ENCODE measurements around the gene CTLA4.
"Not testable (repeated sequence)": the region's sequence is repeated elsewhere in the genome, so short reads cannot be mapped to it uniquely, and the experiment has no call there.

The CTLA4 gene

GRCh38 chr2:203855274-203855673 is 12.3 kb upstream of the CTLA4 start:
- in situ Hi-C loops (cut with MboI; ENCODE audit: low sequenced_read_pairs), result no loop called here

- in situ Hi-C loops (cut with MboI; ENCODE audit: low sequenced_read_pairs), result no loop called here
These were observed 9.9 kb upstream of the CTLA4 start for GRCh38 chr2:203857656-203858055.

GRCh38 chr2:203858176-203858575 is 9.4 kb upstream of the CTLA4 start:
- in situ Hi-C loops (cut with MboI; ENCODE audit: low sequenced_read_pairs), result no loop called here

- in situ Hi-C loops (cut with MboI; ENCODE audit: low sequenced_read_pairs), result no loop called here
These were observed 8.4 kb upstream of the CTLA4 start for GRCh38 chr2:203859030-203859789.

GRCh38 chr2:203861197-203861596 is 6.4 kb upstream of the CTLA4 start:
- in situ Hi-C loops (cut with MboI; ENCODE audit: low sequenced_read_pairs), result no loop called here

GRCh38 chr2:203861607-203862006 is 6.0 kb upstream of the CTLA4 start:
- in situ Hi-C loops (cut with MboI; ENCODE audit: low sequenced_read_pairs), result no loop called here

- in situ Hi-C loops (cut with MboI; ENCODE audit: low sequenced_read_pairs), result no loop called here
These were observed 1.9 kb downstream of the CTLA4 start for GRCh38 chr2:203869223-203870042.

- in situ Hi-C loops (cut with MboI; ENCODE audit: low sequenced_read_pairs), result no loop called here
These were observed 2.9 kb downstream of the CTLA4 start for GRCh38 chr2:203870481-203870880.

GRCh38 chr2:203870941-203871340 is 3.4 kb downstream of the CTLA4 start:
- in situ Hi-C loops (cut with MboI; ENCODE audit: low sequenced_read_pairs), result no loop called here

- in situ Hi-C loops (cut with MboI; ENCODE audit: low sequenced_read_pairs), result no loop called here
These were observed 3.9 kb downstream of the CTLA4 start for GRCh38 chr2:203871371-203871983.

- in situ Hi-C loops (cut with MboI; ENCODE audit: low sequenced_read_pairs), result no loop called here
These were observed 5.9 kb downstream of the CTLA4 start for GRCh38 chr2:203873461-203873860.

GRCh38 chr2:203873921-203874631 is 6.5 kb downstream of the CTLA4 start:
- in situ Hi-C loops (cut with MboI; ENCODE audit: low sequenced_read_pairs), result no loop called here

- in situ Hi-C loops (cut with MboI; ENCODE audit: low sequenced_read_pairs), result no loop called here
These were observed 7.9 kb downstream of the CTLA4 start for GRCh38 chr2:203875471-203875870.

- in situ Hi-C loops (cut with MboI; ENCODE audit: low sequenced_read_pairs), result no loop called here
These were observed 8.8 kb downstream of the CTLA4 start for GRCh38 chr2:203876328-203876727.

GRCh38 chr2:203878063-203878462 is 10.5 kb downstream of the CTLA4 start:
- in situ Hi-C loops (cut with MboI; ENCODE audit: low sequenced_read_pairs), result no loop called here

- in situ Hi-C loops (cut with MboI; ENCODE audit: low sequenced_read_pairs), result no loop called here
These were observed 13.1 kb downstream of the CTLA4 start for GRCh38 chr2:203880557-203881125.

GRCh38 chr2:203881185-203881584 is 13.6 kb downstream of the CTLA4 start:
- in situ Hi-C loops (cut with MboI; ENCODE audit: low sequenced_read_pairs), result not testable (repeated sequence)

- in situ Hi-C loops (cut with MboI; ENCODE audit: low sequenced_read_pairs), result no loop called here
These were observed 15.0 kb downstream of the CTLA4 start for GRCh38 chr2:203882551-203882950.

- in situ Hi-C loops (cut with MboI; ENCODE audit: low sequenced_read_pairs), result no loop called here
These were observed 19.1 kb downstream of the CTLA4 start for GRCh38 chr2:203886661-203887151.

- in situ Hi-C loops (cut with MboI; ENCODE audit: low sequenced_read_pairs), result no loop called here
These were observed 20.1 kb downstream of the CTLA4 start for GRCh38 chr2:203887677-203888076.

- in situ Hi-C loops (cut with MboI; ENCODE audit: low sequenced_read_pairs), result no loop called here
These were observed 22.0 kb downstream of the CTLA4 start for GRCh38 chr2:203889542-203889941.

Data from hTERT RPE-1 (cell line).